OCI-M2 (cell line): ENCODE data around the gene ESPNL.

Source experiments
- DNase-seq: peaks from one replicate; lab custom pipeline; 2025; ENCODE audit not compliant: unreplicated experiment; lab: John Stamatoyannopoulos, UW

Gene ESPNL

GRCh38 chr2:238155761-238156694 lies 55.9 kb downstream of the ESPNL start:
- DNase-seq = no peak

GRCh38 chr2:238157506-238158017 lies 57.4 kb downstream of the ESPNL start:
- DNase-seq = no peak

GRCh38 chr2:238158018-238158508 lies 57.9 kb downstream of the ESPNL start:
- DNase-seq = no peak

GRCh38 chr2:238158509-238159070 lies 58.5 kb downstream of the ESPNL start, which contains the start of gene ERFE:
ERFE (plus strand) TSS chr2:238158970; CDS start chr2:238159008, 38 bp downstream.
- DNase-seq = no peak

- DNase-seq = no peak
Measured at GRCh38 chr2:238159071-238159539, 59.0 kb downstream of the ESPNL start.

GRCh38 chr2:238159661-238160205 lies 59.6 kb downstream of the ESPNL start:
- DNase-seq = no peak

GRCh38 chr2:238160206-238161129 lies 60.3 kb downstream of the ESPNL start:
- no peak for DNase-seq

GRCh38 chr2:238161291-238162051 lies 61.3 kb downstream of the ESPNL start:
- DNase-seq = no peak

- no peak for DNase-seq
Measured at GRCh38 chr2:238162251-238162845, 62.2 kb downstream of the ESPNL start.

GRCh38 chr2:238162846-238163441 lies 62.8 kb downstream of the ESPNL start:
- DNase-seq = no peak

- no peak for DNase-seq
Measured at GRCh38 chr2:238163481-238164198, 63.5 kb downstream of the ESPNL start.

GRCh38 chr2:238164906-238165287 lies 64.8 kb downstream of the ESPNL start:
- DNase-seq = no peak

- DNase-seq = no peak
Measured at GRCh38 chr2:238165288-238165921, 65.3 kb downstream of the ESPNL start.

- no peak for DNase-seq
Measured at GRCh38 chr2:238166391-238167343, 66.5 kb downstream of the ESPNL start.

- DNase-seq = no peak
Measured at GRCh38 chr2:238167344-238167715, 67.2 kb downstream of the ESPNL start.

GRCh38 chr2:238167761-238168160 lies 67.6 kb downstream of the ESPNL start:
- no peak for DNase-seq
